HG03342 (cell line): ENCODE data around the gene EZH1.
"Not testable (repeated sequence)": the region's sequence is repeated elsewhere in the genome, so short reads cannot be mapped to it uniquely, and the experiment has no call there.

Source experiments
- ATAC-seq: cut with Tn5 transposase; IDR thresholded peaks from one replicate; pipeline ENCODE4 v1.9.1; 2021; ENCODE audit warnings: mild to moderate bottlenecking, moderate library complexity; ENCODE audit not compliant: unreplicated experiment

EZH1 gene

DNA sequence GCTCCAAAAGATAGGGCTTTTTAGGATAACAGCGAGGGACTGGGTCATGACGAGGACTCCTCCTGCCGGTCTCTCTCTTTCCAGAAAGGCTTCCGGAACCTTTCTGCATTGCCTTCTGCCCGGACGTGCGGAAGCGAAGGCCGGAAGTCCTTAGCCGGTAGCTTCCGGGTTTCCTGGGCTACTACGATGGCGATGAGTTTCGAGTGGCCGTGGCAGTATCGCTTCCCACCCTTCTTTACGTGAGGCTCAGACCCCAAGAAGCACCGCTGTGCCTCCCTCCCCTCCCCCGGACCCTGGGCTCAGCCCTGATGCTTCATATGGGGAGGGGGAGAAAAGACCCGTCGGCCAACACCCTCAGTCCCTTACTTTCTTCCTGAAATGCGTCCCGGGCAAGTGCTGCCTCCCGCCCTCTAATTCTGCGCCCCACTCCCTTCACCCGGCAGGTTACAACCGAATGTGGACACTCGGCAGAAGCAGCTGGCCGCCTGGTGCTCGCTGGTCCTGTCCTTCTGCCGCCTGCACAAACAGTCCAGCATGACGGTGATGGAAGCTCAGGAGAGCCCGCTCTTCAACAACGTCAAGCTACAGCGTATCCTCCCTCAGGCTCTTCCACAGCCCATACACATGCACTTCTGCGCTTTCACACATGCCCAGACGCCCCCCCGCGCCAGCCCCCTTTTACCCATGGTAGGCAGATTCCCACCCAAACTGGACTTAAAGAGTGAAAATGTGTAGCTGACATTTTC, 28.6 kb upstream of the EZH1 start, which contains the start of gene VPS25:
Gene VPS25 (plus strand): TSS at position 160 of the 746 bp plus-strand sequence. CDS start 27 bp downstream, at position 187.
- peak; percentile 77 for ATAC-seq

DNA sequence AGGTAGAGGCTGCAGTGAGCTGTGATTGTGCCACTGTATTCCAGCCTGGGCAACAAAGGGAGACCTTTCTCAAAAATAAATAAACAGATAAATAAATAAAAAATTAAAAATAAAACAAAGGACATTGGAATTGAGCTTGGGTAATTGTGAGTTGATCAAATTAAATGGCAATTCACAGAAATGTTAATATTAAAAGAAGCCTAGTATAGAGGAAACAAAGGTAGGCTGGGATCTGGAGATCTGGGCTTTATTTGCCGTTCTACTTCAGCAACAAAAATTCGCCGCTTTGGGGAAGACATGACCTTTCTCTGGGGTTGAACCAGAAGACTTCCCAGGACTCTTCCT, 28.1 kb upstream of the EZH1 start:
- ATAC-seq = no peak

DNA sequence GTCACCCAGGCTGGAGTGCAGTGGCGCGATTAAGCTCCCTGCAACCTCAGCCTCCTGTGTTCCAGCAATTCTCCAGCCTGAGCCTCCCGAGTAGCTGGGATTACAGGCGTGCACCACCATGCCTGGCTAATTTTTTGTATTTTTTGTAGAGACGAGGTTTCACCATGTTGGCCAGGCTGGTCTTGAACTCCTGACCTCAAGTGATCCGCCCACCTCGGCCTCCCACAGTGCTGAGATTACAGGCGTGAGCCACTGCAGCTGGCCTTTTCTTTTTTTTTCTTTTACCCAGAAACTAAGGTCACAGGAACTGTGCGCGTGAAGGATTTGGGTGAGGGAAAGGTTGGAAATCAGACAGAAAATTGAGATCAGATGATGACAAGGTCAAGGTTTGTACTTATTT, 25.1 kb upstream of the EZH1 start:
- not testable (repeated sequence) for ATAC-seq

DNA sequence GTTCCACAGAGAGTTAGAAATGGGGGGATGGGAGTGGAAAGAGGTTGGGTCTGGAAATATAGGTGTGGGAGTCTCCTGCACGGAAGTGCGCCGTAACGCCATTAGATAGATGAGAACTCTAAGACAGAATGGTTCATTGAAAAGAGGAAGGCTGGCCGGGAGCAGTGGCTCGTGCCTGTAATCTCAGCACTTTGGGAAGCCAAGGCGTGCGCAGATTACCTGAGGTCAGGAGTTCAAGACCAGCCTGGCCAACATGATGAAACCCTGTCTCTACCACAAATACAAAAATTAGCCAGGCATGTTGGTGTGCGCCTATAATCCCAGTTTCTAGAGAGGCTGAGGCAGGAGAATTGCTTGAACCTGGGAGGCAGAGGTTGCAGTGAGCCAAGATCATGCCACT, 23.2 kb upstream of the EZH1 start:
- ATAC-seq = not testable (repeated sequence)

DNA sequence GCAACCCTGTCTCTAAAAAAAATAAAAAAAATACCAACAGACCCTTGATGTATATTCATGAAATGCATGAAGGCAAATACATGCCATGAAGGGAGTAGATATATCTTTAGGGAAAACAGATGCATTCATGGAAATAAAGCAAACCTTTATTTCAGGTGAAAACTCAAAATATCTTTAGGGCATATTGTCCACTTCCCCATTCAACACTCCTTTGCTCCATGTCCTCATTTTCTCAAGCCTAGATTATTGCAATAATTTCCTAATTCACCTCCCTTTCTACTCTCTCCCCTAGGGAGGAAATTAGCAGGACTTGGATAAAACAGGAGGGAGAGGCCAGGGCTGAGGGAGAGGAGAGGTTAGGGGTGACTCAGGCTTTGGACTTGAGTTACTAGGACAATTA, 22.7 kb upstream of the EZH1 start:
- ATAC-seq = no peak

DNA sequence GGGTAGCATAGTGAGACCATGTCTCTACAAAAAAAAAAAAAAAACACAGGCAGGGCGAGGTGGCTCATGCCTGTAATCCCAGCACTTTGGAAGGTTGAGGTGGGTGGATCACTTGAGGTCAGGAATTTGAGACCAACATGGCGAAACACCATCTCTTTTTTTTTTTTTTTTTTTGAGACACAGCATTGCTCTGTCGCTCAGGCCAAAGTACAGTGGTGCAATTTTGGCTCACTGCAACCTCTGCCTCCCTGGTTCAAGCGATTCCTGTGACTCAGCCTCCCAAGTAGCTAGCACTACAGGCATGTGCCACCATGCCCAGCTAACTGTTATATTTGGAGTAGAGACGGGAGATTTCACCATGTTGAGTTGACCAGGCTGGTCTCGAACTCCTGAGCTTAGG, 21.3 kb upstream of the EZH1 start:
- ATAC-seq = no peak

DNA sequence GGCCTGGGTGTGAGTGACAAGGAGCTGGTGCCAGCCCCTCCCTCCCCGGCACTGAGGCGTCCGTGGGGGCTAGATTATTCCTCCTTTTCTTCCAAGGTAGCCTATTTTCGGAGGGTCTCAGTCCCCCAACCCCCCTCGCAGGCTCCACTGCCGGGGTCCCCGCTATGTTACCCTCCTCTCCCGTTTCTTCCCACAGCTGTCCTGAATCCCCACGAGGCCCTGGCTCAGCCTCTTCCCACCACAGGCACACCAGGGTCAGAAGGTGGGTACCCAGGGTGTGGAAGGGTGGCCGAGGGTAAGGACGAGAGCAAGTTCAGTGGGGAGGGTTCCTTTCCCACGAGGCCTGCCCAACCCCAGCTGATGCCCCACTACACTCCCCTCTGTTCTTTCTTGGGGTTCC, 16.8 kb upstream of the EZH1 start:
- ATAC-seq = no peak

DNA sequence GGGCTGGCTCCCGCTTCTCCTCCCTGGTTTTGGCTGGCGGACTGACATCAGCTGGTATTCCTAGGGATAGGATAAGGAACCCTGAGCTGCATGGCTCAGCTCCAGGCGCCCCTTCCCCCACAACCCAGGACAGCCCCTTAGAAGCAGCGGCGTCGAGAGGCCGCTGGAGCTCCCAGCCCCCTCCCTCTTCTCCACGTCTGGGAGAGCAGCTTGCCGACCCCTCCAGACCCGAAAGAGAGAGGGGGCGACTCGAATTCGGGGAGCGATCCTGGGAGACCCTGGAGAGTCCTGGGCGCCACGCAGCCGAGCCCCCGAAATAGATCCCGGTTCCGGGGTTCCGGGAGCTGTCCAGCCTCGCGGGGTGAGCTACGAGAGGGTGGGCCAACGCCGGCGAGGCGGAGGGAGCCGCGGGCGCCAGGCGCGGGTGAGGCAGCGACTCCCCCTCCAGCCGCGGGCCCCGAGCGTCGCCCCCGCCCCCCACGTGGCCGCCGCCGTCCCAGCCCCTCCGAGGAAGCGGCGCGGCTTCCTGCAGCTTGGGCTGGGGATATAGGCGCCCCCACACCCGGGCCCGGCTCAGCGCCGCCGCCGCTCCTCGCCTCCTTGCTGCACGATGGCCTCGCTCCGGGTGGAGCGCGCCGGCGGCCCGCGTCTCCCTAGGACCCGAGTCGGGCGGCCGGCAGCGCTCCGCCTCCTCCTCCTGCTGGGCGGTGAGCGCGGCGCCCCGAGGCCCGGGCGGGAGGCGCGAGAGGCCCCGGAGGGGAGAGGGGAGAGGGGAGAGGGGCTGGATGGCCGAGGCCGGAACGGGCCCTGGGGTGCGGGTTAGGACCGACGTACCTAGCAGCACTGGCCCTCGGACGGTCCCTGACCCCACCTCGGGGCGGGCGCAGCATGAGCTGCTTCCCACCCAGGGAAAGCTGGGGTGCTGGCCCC, 16.1 kb upstream of the EZH1 start, which contains the start of gene RAMP2:
Gene RAMP2 (plus strand): TSS at position 576 of the 930 bp plus-strand sequence. CDS start 35 bp downstream, at position 611.
- ATAC-seq = no peak

DNA sequence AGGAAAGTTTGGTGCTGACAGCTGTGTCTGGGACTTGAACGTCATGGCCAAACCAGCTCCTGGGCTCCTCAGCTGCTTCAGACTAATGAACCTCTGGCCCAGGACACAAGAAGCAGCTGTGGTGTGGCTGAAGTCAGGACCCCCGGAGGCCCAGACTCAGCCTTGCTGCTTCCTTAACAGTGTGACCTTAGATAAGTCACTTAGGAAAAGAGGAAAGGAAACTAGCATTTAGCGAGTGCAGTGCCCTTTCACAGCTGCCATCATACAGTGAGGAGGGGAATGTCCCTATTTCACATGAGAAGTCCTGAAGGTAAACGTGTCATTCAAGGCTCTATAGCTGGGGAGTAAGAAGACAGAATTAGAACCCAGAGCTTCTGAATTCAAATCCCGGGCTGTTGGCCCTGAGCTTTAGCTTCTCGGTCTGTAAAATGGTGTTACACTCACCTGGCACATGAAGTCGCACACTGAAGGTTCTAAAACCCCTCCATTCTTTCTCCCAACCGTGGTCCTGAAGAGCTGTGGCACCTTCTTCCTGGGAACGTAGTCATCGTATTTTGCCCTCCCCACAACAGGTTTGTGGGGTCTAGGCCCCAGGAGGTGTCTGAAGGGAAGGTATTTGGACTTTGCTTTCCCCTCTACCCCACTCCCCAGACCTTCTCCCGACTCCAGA, 15.3 kb upstream of the EZH1 start:
- no peak for ATAC-seq

DNA sequence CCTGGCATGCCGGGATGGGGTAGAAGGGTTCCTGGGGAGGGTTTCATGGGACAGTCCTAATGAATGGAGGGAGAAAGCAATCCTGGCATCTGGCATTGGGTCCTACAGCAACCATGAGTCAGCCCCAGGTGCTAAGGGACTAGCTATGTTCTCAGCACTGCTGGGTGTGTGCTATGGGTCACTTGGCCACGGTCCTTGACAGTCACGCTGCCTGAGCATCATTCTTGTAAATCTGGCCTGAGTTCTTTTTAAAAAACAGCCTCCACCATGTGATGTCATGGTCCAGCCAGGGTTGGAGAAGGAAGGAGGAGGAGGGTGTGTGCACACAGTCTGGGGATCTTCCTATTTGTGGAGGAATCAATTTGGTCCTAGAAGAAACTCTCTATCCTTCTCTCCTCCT, 9.9 kb upstream of the EZH1 start:
- no peak for ATAC-seq

DNA sequence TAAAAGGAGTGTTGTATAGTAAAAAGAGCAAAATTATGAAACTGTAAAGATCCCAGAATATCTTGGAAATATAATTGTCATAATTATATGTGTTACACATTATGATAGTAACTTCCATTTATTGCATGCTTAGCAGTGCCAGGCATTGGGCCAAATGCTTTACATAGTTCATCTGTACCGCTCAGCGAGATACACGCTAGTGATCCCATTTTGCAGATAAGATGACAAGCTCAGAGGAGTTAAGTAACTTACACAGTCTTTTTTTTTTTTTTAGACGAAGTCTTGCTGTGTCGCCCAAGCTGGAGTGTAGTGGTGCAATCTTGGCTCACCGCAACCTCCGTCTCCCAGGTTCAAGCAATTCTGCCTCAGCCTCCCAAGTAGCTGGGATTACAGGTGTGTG, 6.8 kb upstream of the EZH1 start:
- no peak for ATAC-seq

DNA sequence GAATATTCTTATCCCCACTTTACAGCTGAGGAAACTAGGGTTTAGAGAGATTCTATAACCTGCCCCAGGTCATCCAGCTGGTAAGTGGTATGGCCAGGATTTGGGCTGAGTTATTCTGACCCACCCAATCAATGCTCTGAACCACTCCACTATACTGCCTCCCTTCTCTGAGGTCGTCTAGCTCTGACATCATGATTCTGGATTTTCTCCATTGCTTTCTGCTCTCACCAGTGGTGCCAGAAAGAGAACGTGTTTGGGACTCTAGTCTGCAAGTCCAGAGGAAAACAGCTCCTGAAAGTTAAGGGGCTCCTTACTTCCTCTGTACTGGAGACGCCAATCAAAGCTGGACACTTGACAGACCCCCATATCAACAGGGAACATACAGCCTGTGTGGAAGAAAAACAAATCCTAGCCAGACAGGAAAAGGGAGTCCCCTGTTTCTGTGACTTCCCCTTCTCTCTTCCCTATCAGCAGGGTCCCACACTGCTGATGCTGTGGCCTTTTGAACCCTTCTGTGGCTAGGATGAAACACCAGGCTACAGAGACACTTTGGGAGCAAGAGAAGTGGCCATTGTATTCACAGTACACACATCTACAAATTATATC, 6.0 kb upstream of the EZH1 start:
- ATAC-seq = no peak

DNA sequence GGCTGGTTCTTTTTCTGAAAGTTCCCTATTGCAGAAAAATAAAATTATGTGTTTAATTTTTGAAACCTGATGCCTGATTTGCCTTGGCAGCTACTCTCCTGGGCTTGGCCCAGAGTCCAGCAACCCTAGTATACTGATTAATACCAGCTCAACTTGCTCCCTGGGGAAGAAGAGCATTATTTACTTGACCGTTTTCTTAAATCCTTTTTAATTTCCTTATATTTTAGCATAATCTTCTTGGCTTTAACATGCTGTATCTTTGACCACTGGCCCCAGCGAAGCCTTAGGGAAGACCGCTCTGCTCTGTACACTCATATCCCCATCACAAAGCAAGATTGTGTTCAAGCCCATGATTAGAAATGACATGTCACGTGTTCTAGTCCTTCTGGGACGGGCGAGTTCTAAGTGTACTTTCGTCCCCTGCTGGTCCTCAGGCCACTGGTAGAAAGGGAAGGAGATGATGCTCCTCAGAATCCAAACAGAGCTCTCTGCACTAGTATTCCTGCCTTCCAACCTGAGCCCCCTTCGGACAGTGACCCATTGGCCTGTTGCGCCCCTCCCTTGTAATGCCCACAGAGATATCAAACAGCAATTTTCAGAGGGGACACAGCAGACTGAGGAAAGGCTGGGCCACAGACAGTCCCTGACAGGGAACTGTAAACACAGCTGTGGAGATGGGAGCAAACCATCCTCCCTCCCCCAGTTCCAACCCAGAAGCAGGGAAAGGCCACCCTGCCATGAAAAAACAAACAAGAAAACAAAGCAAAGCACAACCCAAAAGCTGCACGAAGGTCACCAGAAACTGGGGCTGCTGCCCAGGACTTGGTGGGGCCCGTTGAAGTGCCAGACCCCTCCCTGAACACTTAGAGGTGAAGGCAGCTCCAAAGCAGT, 4.3 kb upstream of the EZH1 start:
- ATAC-seq = no peak

DNA sequence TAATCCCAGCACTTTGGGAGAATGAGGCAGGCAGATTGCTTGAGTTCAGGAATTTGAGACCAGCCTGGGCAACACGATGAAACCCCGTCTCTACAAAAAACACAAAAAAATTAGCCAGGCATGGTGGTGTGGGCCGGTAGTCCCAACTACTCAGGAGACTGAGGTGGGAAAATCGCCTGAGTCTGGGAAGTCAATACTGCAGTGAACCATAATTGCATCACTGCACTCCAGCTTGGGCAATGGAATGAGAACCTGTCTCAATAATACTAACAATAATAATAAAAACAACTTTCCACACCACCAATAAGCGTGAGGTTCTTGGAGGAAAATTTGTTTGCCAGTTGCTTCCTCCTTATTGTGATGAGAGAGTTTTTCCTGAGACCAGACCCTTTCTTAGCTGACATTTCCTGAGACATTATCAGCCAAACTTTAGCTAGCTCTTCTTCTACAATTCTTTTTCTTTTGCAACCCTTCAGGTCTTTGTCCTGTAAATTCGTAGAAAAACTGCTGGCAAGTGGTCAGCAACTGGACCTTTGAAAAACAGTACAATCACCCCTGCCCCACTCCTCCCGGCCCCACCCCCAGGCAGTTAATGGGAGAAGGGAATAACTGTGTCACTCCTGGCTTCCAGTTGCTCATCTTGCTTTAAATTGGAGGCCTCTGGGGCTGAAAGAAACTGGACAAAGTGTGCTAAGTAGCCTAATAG, 3.5 kb upstream of the EZH1 start:
- no peak for ATAC-seq

DNA sequence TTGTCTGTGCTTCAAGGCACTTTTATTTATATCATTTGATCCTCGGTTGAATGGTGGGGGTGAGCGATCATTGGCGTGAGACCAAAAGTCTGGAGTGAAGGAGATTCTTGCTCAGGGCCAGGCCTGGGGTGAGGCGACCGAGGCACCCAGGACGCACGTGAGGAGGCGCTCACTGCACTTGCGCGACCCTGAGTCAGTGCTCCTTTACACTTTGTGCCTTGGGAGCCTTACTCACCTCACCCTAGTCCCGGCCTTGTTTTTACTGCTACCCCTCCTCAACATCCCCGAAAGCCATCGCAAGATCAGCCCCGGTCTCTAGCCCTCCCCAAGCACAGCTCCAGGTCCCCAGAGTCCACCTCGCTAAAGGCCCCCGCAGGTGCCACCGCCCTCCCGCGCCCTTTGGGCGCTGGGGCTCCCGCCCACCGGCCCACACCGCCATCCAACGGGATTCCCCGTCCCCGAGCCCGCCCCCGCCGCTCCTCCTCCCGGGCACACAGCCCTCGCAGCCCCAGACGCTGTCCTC, 496 bp downstream of the EZH1 start:
- ATAC-seq = peak; percentile 41

DNA sequence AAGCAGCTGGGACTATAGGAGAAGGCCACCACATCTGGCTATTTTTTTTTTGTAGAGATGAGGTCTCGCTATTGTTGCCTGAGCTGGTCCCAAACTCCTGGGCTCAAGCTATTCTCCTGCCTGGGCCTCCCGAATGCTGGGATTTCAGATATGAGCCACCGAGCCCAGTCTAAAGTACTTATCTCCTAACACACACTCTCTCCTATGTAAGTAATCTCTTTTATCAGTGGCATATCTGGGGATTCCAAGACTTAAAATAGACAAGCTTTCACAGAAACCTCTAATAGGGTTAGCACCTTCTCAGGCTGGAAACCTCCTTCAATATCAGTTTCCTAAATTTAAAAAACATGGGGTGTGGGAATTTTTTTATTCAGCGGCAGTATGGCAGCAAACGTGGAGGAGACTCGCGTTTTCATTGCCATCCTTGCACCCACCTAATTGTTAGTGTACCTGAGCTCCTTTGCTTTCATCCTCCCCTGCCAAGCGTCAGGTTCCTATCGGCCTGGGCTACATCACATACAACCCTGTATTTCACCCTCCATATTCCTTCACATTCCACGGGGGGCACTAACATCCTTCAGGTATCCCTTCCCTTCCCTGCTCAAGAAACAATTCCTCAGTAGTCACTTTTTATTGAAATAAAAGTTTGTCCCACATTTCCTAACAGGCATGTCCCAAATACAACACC, 1.1 kb downstream of the EZH1 start:
- no peak for ATAC-seq

DNA sequence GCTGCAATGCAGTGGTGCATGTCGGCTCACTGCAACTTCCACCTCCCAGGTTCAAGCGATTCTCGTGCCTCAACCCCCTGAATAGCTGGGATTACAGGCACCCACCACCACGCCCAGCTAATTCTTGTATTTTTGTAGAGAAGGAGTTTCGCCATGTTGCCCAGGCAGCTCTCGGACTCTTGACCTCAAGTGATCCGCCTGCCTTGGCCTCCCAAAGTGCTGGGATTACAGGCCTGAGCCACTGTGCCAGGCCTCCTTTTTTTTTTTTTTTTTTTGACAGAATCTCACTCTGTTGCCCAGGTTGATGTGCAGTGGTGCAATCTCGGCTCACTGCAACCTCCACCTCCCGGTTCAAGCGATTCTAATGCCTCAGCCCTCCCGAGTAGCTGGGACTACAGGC, 1.9 kb downstream of the EZH1 start:
- ATAC-seq = not testable (repeated sequence)

DNA sequence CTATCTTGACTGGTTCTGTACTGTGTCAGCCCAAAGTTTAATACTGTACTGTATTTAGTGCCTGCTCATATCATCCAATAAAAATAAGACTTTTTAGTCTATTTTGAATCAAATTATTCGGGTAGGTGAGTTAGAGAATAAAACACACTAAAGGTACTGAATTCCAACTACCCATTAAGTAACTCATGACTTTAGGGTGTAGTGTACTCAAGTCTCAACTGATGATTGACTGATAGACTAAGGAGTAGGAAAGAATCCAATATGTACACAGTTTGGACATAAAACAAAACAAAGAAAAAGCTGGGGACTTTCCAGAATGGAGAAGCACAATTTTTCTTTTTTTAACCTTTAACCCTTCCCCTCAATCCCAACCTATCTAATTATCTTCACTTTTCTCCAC, 4.1 kb downstream of the EZH1 start:
- ATAC-seq = no peak

DNA sequence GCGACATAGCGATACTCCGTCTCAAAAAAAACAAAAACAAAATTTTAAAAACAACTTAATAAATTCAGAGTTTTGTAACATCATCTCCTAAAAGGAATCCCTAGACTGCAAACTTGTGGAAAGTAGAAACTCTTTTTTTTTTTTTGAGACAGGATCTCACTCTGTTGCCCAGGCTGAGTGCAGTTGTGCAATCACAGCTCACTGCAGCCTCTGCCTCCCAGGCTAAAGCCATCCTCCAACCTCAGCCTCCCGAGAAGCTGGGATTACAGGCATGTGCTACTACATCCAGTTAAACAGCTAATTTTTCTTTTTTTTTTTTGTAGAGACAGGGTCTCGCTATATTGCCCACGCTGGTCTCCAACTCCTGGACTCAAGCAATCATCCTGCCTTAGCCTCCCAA, 19.7 kb downstream of the EZH1 start:
- ATAC-seq = no peak
